Lung (tissue), 12 donors: ENCODE measurements around the gene NPR3. TPM values are rescaled to one million over a fixed set of nuclear protein-coding genes. Genes with fewer than 3 reads are reported as not detected.

Experiments used
- ATAC-seq: fragments of 200-7000 bp; cut with Tn5 transposase; one replicate; pipeline ENCODE4 v1.9.1; 2020; ENCODE audit warnings: moderate number of reproducible peaks; ENCODE audit not compliant: insufficient read depth, low FRiP score
- DNase-seq, 3 donors: peaks; one replicate each; pipeline ENCODE4 v3.0.0-alpha.2; 2013 to 2017
- H3K27ac ChIP-seq, 2 donors: one replicate each; pipeline ENCODE4 v1.5.1; 2013; ENCODE audit warnings: mild to moderate bottlenecking in 2 of 2, moderate library complexity in 2 of 2, control low read depth in 1 of 2, inconsistent platforms in 1 of 2, low read depth in 1 of 2, low read length in 1 of 2
- H3K27me3 ChIP-seq, 3 donors: one replicate each; pipeline ENCODE4 v1.5.1; 2013; ENCODE audit warnings: low read length in 2 of 3; ENCODE audit not compliant: control insufficient read depth in 3 of 3, insufficient read depth in 3 of 3
- H3K36me3 ChIP-seq, 4 donors: one replicate each; pipeline ENCODE4 v1.5.1; 2013; ENCODE audit warnings: low read length in 4 of 4, mild to moderate bottlenecking in 1 of 4, moderate library complexity in 1 of 4; ENCODE audit not compliant: control insufficient read depth in 4 of 4, insufficient read depth in 4 of 4
- H3K4me1 ChIP-seq, 5 donors: one replicate each; pipeline ENCODE4 v1.5.1; 2013; ENCODE audit warnings: low read length in 5 of 5, mild to moderate bottlenecking in 2 of 5, moderate library complexity in 1 of 5; ENCODE audit not compliant: control insufficient read depth in 5 of 5, insufficient read depth in 5 of 5
- H3K4me3 ChIP-seq: one replicate; pipeline ENCODE4 v1.5.1; 2013; ENCODE audit warnings: mild to moderate bottlenecking, control low read depth, moderate library complexity
- H3K9ac ChIP-seq, 2 donors: one replicate each; pipeline ENCODE4 v1.5.1; 2013; ENCODE audit warnings: low read length in 2 of 2, control low read depth in 1 of 2; ENCODE audit not compliant: insufficient read depth in 1 of 2
- H3K9me3 ChIP-seq, 4 donors: one replicate each; pipeline ENCODE4 v1.5.1; 2013; ENCODE audit warnings: low read length in 3 of 4, mild to moderate bottlenecking in 1 of 4, moderate library complexity in 1 of 4; ENCODE audit not compliant: control insufficient read depth in 4 of 4, insufficient read depth in 3 of 4
- CTCF ChIP-seq: IDR thresholded peaks from 2 replicates; pipeline ENCODE4 v1.5.1; 2012; ENCODE audit warnings: mild to moderate bottlenecking; ENCODE audit errors: control extremely low read depth, extremely low read depth
- WGBS, 2 donors: extraction: QIAGEN DNeasy Blood & Tissue Kit; methylation state at CpG; one replicate each; pipeline ENCODE4 v1.1.7; 2013; 5-methylcytosine and 5-hydroxymethylcytosine counted together
- polyA plus RNA-seq, 2 donors: library from polyadenylated mRNA; stranded (reverse); fragments of 200-250 nt; gene quantifications; one replicate each; pipeline ENCODE4 v1.2.1, GENCODE V29; 2013
- total RNA-seq, 2 donors: library from RNA; depleted of rRNA in 1 of 2; stranded (reverse); fragments of >200 nt in 1 of 2; gene quantifications; one replicate each; pipeline ENCODE4 v1.2.1, GENCODE V29; 2014 to 2021
- donor health status: control.
- donor health status: control.
- donor health status: Bipolar disorder and iron deficiency.
- donor health status: healthy.
- donor health status: DM: yes; HTN: yes; CAD: no.

NPR3 gene
- total and polyA plus RNA-seq, 4 donors = 3.9 to 86.9 (median 8.9) TPM

- Histone ChIP-seq H3K27ac (no peak overlapping the region), H3K9me3 (peaks cover 0 to 8% (median 5%) of the 10 kb centered on the region in 4 donors), H3K4me3 (no peak overlapping the region), H3K4me1 (peaks cover 0 to 4% (median 0%) of the 10 kb centered on the region in 5 donors), H3K9ac (no peak overlapping the region), H3K27me3 (no peaks in the 10 kb centered on the region), H3K36me3 (no peaks in the 10 kb centered on the region)
- 77 to 91% methylated on average over 2 of the region's 2 CpGs for WGBS, 2 donors
- ATAC-seq = no peak
- TF ChIP-seq CTCF = no peak
- DNase-seq = no peak
These were observed 30.9 kb upstream of the NPR3 start for GRCh38 chr5:32680183-32680582.

DNA sequence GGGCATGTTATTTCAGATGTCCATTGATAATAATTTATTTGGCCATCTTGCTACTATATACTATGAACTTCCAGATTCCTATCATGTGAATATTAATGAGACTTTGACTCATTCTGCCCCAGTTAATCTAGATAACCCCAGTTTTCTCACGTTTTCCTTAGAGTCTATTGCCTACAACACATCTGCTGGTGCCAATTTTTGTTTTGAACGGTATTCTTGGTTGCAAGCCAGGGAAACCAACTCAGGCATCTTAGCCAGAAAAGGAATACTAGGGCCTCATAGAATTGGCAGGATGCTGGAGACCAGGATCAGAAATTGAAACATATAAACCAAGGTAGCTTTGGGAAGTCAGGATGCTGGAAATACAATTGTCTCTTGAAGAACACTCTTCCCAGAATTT lies 28.0 kb upstream of the NPR3 start:
- peaks cover 0 to 7% (median 0%) of the 10 kb centered on the region in 5 donors for H3K4me1 ChIP-seq
- H3K27me3 ChIP-seq = no peaks in the 10 kb centered on the region
- no peak overlapping the region for H3K9ac ChIP-seq
- no peaks in the 10 kb centered on the region for H3K36me3 ChIP-seq
- WGBS, 2 donors = 48 to 64% methylated on average over 2 of the region's 2 CpGs
- TF ChIP-seq CTCF = no peak
- no peak overlapping the region for H3K27ac ChIP-seq
- H3K9me3 ChIP-seq = peaks cover 0 to 8% (median 5%) of the 10 kb centered on the region in 4 donors
- ATAC-seq (no peak), DNase-seq (no peak)
- H3K4me3 ChIP-seq = no peak overlapping the region

DNA sequence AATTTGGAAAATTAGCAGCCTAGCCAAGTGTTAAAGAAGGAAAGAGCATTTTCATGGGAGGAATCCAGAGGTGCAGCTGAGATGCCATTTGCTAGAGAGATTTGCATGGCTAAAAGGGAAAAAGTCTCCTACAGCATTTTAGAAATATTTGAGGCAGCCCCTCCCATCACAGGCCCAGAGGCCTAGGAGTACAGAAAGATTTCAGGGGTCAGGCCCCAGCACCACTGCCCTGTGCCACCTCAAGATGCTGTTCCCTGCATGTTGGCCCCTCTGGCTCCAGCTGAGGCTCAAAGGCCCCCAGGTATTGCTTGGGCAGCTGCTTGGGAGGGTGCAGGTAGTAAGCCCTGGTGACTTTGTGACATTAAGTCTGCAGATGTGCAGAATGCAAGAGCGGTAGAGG lies 26.9 kb upstream of the NPR3 start:
- Histone ChIP-seq H3K27ac (no peak overlapping the region), H3K9ac (no peak overlapping the region), H3K36me3 (no peaks in the 10 kb centered on the region), H3K4me1 (peaks cover 0 to 7% (median 0%) of the 10 kb centered on the region in 5 donors), H3K27me3 (no peaks in the 10 kb centered on the region), H3K9me3 (peaks cover 0 to 8% (median 5%) of the 10 kb centered on the region in 4 donors), H3K4me3 (no peak overlapping the region)
- no peak for TF ChIP-seq CTCF
- no peak for ATAC-seq
- no peak for DNase-seq
- 96 to 100% methylated on average over 1 of the region's 1 CpG for WGBS, 2 donors

DNA sequence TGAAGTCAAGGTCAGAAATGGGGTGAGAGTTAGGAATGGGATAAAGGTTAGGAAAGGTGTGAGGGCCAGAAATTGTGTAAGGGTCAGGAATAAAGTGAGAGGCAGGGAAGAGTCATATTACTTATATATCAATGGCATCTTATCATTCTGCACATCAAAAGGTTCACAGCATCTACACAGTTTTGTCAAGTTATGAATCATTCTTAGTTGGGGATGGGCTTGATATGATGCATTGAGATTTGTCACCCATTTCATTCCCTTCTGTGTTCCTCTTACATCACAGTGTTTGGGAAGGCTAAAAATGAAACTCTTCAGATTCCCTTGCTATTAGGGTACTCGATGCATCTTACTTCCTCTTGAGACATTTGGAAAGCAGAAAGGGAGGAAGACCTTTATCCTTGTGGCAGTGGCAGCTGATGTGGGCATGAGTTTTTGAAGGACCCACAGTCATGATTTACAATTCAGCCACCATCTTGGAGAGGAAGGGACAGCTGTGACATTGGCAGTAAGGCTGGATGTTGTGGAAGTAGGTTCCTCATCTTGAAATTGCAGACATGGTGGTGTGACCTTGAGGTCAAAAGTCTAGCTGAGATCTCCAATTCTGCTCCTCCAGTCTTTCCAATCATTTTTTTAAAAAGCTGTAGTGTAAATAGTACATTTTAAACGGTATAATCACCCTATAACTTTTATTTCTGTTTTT lies 24.2 kb upstream of the NPR3 start:
- TF ChIP-seq CTCF = no peak
- Histone ChIP-seq H3K4me1 (peaks cover 0 to 7% (median 0%) of the 10 kb centered on the region in 5 donors), H3K9me3 (peaks cover 0 to 6% (median 5%) of the 10 kb centered on the region in 4 donors), H3K27me3 (no peaks in the 10 kb centered on the region), H3K4me3 (no peak overlapping the region), H3K9ac (no peak overlapping the region), H3K27ac (no peak overlapping the region), H3K36me3 (no peaks in the 10 kb centered on the region)
- 35 to 41% methylated on average over 2 of the region's 2 CpGs for WGBS, 2 donors
- ATAC-seq = no peak
- no peak for DNase-seq
